D341Med (cell line): ENCODE results near the gene ASXL1.
"Not testable (repeated sequence)": the region's sequence is repeated elsewhere in the genome, so short reads cannot be mapped to it uniquely, and the experiment has no call there.

Experiments used
- DNase-seq: peaks from one replicate; pipeline ENCODE4 v3.0.0; 2012; ENCODE audit warnings: low spot score

Gene ASXL1

GRCh38 chr20:32465901-32466675 lies 108.0 kb downstream of the ASXL1 start:
- DNase-seq: not testable (repeated sequence)

- DNase-seq: no peak
Measured at GRCh38 chr20:32466739-32467505, 108.8 kb downstream of the ASXL1 start.

GRCh38 chr20:32467506-32468312 lies 109.6 kb downstream of the ASXL1 start:
- no peak for DNase-seq

- no peak for DNase-seq
Measured at GRCh38 chr20:32468313-32468640, 110.1 kb downstream of the ASXL1 start.

- no peak for DNase-seq
Measured at GRCh38 chr20:32468860-32469259, 110.7 kb downstream of the ASXL1 start.

- DNase-seq: peak; percentile 80
Measured at GRCh38 chr20:32470025-32470861, 112.1 kb downstream of the ASXL1 start.

- no peak for DNase-seq
Measured at GRCh38 chr20:32470940-32471339, 112.8 kb downstream of the ASXL1 start.

GRCh38 chr20:32472581-32473207 lies 114.6 kb downstream of the ASXL1 start:
- no peak for DNase-seq

GRCh38 chr20:32473231-32474008 lies 115.3 kb downstream of the ASXL1 start:
- DNase-seq: no peak

GRCh38 chr20:32474009-32474716 lies 116.0 kb downstream of the ASXL1 start:
- no peak for DNase-seq

- no peak for DNase-seq
Measured at GRCh38 chr20:32474717-32474966, 116.5 kb downstream of the ASXL1 start.

- DNase-seq: no peak
Measured at GRCh38 chr20:32474967-32475811, 117.1 kb downstream of the ASXL1 start.

GRCh38 chr20:32476684-32477593 lies 118.8 kb downstream of the ASXL1 start:
- no peak for DNase-seq

- no peak for DNase-seq
Measured at GRCh38 chr20:32477594-32478512, 119.7 kb downstream of the ASXL1 start.

GRCh38 chr20:32478576-32478975 lies 120.4 kb downstream of the ASXL1 start:
- no peak for DNase-seq

- DNase-seq: no peak
Measured at GRCh38 chr20:32479012-32479411, 120.9 kb downstream of the ASXL1 start.

GRCh38 chr20:32479697-32480171 lies 121.6 kb downstream of the ASXL1 start:
- DNase-seq: no peak
